GM10248 (cell line): Measurements from ENCODE around the gene NELFB.

Experiments used
- CTCF ChIA-PET: fragments of 300-600 bp; sonication (Branson Sonifier 250); formaldehyde crosslinking; extraction: SDS; loops from one replicate; lab custom pipeline; 2021; ENCODE audit warnings: antibody characterized with exemption; lab: Yijun Ruan, JAX
- POLR2A ChIA-PET: fragments of 350-650 bp; sonication (Branson Sonifier 250); formaldehyde crosslinking; extraction: SDS; loops from one replicate; lab custom pipeline; 2020; ENCODE audit warnings: antibody characterized with exemption; lab: Yijun Ruan, JAX
- DNase-seq: peaks from one replicate; pipeline ENCODE4 v3.0.0; 2012; ENCODE audit errors: extremely low spot score
- TF ChIP-seq, protein P1 (sequence below): IDR thresholded peaks from 2 replicates; pipeline ENCODE4 v1.5.1; 2012; ENCODE audit warnings: mild to moderate bottlenecking, low read depth; ENCODE audit errors: extremely low read depth, missing control alignments, control extremely low read depth

Gene NELFB

DNA sequence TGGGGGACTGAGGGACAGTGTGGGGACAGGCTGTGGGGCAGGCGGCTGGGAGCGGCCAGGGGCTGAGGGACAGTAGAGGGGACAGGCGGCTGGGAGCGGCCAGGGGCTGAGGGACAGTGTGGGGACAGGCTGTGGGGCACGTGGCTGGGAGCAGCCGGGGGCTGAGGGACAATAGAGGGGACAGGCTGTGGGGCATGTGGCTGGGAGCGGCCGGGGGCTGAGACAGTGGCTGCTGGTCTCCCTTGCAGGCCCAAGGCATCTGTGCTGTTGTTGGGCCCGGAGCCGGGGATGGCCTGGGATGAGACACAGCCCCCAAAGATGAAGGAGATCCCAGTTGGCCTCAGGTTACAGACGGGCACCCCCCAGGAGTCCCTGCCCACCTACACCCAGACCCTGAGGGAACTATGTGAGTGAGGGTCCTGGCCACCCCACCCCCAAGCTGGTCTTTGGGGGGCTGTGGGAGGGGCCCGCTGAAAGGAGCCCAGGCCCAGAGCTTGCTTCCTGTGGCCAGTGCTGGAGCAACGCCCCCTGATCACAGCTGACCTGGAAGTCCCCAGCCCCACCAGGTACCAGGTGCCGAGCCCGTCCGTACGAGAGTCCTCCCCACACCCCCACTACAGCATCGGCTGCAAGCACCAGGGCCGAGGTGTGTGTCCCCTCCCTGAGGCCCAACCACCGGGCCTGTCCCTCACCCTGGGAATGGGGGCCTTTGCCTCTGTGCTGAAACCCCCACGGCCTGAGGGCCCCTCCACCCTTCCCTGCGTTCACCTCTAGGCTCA, 3.4 kb upstream of the NELFB start:
- ChIA-PET POLR2A (interaction anchor here (7.2 kb wide), 1 partner anchor 9 kb away, joined by 124 read pairs; the partner anchor contains the start of gene TUBB4B), CTCF (no interaction called here)
- DNase-seq = no peak
- TF ChIP-seq, protein P1, sequence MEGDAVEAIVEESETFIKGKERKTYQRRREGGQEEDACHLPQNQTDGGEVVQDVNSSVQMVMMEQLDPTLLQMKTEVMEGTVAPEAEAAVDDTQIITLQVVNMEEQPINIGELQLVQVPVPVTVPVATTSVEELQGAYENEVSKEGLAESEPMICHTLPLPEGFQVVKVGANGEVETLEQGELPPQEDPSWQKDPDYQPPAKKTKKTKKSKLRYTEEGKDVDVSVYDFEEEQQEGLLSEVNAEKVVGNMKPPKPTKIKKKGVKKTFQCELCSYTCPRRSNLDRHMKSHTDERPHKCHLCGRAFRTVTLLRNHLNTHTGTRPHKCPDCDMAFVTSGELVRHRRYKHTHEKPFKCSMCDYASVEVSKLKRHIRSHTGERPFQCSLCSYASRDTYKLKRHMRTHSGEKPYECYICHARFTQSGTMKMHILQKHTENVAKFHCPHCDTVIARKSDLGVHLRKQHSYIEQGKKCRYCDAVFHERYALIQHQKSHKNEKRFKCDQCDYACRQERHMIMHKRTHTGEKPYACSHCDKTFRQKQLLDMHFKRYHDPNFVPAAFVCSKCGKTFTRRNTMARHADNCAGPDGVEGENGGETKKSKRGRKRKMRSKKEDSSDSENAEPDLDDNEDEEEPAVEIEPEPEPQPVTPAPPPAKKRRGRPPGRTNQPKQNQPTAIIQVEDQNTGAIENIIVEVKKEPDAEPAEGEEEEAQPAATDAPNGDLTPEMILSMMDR = no peak

DNA sequence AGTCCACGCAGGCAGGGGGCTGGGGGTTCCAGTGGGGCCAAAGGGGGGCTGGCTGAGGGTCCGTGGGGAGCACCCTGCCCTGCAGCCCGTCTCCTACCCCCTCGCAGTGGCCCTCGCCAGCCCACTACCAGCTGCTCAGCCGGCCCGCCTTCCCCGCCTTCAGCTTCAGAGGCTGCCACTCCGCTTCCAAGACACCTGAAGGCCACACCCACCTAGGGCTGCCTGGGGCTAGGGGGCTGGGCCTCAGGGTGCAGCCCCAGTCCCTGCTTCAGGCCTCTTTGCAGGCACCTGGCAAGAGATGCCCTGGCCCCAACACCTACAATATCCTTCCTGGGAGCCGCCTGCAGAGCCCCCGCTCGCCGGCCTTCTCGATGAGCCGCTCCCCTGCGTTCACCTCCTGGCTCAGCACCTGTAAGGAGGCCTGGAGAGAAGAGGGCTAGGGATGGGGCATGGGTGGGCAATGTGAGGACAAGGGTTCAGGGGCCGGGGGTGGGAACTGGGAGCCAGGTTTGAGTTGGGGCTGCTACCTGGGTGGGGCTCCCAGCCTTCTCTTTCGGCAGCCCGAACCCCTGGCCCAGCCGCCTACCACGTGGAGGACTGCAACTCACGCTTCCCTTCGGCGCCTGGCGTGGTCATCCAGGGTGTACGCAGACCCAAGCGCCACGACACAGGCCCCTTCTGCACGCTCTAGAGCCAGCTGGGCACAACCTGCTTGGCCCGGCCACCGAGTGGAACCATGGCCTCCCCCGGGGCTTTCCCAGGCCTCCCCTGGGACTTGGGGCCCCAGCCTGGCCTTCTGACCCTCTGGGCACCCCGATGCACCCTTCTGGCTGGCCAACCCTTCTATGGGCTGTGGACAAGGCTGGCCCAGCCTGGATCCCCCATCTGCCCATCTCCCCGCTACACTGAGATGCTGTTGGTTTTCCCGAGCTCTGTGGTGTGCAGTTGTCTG, 2.3 kb upstream of the NELFB start:
- POLR2A ChIA-PET = interaction anchor here (1.3 to 7.2 kb wide), 2 partner anchors 10 to 16 kb away, joined by 3 to 124 read pairs; partner anchors contain the start of gene TUBB4B
- TF ChIP-seq, protein P1 = no peak
- CTCF ChIA-PET = interaction anchor here (1.1 to 2.0 kb wide), 6 partner anchors 9 to 50 kb away, joined by 3 to 8 read pairs (median 4); partner anchors contain the start of gene RNF224
- DNase-seq = no peak

DNA sequence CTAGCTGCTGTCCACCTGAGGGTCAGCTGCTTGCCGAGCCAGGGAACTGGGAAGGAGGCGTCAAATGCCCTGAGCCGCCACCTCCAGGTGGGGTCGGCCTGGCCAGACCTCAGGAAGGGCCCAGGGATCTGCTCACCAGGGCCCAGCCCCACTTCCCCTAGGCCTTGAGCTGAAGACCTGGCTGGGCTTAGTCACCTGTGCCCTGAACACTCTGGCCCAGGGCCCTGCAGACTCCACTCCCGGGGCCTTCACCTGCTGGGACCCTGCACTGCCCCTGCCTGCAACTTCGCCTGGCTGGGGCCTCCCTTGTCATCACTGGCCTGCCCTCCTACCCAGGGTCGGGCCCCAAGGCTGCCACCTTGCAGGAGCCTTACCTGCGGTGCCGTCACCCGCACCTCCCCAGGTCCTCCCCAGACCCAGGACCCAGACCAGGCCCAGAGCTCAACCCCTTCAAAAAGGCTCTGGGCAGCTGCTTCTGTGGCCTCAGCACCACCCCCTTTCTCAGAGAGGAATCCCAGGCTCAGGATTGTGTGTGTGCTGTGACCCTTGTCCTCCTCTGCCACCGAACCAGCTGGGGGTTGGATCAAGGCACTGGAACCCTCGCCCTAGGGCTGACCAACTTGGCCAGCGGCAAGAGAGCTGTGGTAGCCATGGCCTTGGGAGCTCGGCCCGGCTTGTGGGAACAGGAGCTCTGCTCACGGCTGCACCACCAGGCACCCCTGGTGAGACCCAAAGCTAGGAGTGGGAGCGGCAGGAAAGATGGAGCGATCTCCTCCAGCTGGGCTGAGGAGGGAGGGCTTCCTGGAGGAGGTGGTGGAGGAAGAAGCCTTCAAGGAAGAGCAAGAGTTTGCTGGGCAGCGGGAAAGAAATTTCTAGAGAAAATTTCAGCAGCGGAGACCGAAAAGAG, 1.2 kb upstream of the NELFB start:
- ChIA-PET POLR2A (interaction anchor here (0.5 to 7.2 kb wide), 4 partner anchors 11 to 365 kb away, joined by 3 to 124 read pairs (median 3); partner anchors contain the start of gene TUBB4B), CTCF (interaction anchor here (0.8 to 2.0 kb wide), 11 partner anchors 9 to 169 kb away, joined by 3 to 10 read pairs (median 4); partner anchors contain the start of genes EXD3, NOXA1, RNF224 and TUBB4B)
- TF ChIP-seq, protein P1 = no peak
- DNase-seq = no peak

DNA sequence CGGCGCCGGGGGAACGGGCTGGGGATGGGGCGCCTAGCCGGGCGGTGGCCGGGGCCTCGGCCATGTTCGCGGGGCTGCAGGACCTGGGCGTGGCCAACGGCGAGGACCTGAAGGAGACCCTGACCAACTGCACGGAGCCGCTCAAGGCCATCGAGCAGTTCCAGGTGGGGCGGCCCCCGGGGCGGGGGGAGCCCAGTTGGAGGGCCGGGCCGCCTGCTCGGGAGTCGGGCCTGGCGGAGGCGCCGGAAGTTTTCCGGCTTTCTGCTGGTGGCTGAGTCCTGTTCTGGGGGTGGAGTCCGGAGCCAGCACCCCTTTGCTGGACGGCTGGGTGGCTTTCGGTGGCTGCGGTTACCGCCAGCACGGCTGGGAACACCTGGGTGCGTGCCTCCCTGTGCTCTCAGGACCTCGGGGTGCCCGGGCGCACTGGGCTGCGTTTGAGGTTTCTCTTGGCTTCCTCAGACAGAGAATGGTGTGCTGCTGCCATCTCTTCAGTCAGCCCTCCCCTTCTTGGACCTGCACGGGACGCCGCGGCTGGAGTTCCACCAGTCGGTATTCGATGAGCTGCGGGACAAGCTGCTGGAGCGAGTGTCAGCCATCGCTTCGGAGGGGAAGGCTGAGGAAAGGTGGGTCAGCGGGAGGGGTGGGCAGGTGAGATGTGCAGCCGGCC, 454 bp downstream of the NELFB start:
- ChIA-PET CTCF (interaction anchor here (0.9 to 2.3 kb wide), 9 partner anchors 10 to 168 kb away, joined by 3 to 13 read pairs (median 4); partner anchors contain the start of genes ANAPC2, EXD3, NOXA1 and NRARP), POLR2A (interaction anchor here (1.0 to 7.2 kb wide), 2 partner anchors 13 to 61 kb away, joined by 3 to 124 read pairs; partner anchors contain the start of gene TUBB4B)
- no peak for DNase-seq
- TF ChIP-seq, protein P1 = no peak

DNA sequence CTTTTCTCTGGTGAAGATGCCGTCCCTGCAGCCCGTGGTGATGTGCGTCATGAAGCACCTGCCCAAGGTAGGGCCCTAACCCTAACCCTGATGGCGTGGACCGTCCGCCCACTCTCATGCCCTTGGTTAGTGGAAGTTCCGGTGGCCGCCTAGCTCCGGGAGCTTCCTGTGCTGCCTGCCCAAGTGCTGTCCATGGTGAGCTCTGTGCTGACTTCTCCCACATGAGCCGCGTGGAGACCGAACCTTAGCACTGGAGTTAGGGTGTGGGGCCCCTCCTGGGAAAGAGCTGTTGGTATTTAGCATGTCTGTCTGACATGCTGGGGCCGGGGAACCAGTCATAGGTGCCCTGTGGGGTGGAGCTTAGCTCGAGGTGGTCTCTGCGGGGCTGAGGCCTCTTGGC, 1.2 kb downstream of the NELFB start:
- ChIA-PET CTCF (interaction anchor here (0.9 to 2.3 kb wide), 8 partner anchors 9 to 167 kb away, joined by 3 to 13 read pairs (median 4); partner anchors contain the start of genes ANAPC2, EXD3, NOXA1 and NRARP), POLR2A (interaction anchor here (1.0 to 7.2 kb wide), 2 partner anchors 13 to 46 kb away, joined by 3 to 124 read pairs; partner anchors contain the start of genes NRARP and TUBB4B)
- no peak for DNase-seq
- TF ChIP-seq, protein P1 = no peak
